H1 (cell line): ENCODE results near the gene CNOT8. TPM values are rescaled to one million over a fixed set of nuclear protein-coding genes. Genes with fewer than 3 reads are reported as not detected.

Experiments used
- CTCF ChIA-PET: fragments of 300-600 bp; sonication (Branson Sonifier 250); formaldehyde crosslinking; loops from one replicate; lab custom pipeline; 2021; ENCODE audit not compliant: partially characterized antibody; lab: Charles Lee
- POLR2A ChIA-PET: fragments of 300-600 bp; sonication (Branson Sonifier 250); formaldehyde crosslinking; loops from one replicate; lab custom pipeline; 2021; ENCODE audit warnings: inconsistent platforms; ENCODE audit not compliant: partially characterized antibody; lab: Charles Lee
- DNase-seq, 2 experiments: peaks; one replicate each; pipeline versions ENCODE4 v3.0.0 to v3.0.0-alpha.2; 2010 to 2022; ENCODE audit warnings: low spot score in 2 of 2, low read depth in 1 of 2, mixed read lengths in 1 of 2
- FAIRE-seq: peaks from 2 replicates; lab custom pipeline; 2011; peaks lifted over from hg19 to GRCh38; lab: Jason Lieb, UNC
- H2AFZ ChIP-seq: 2 replicates; pipeline ENCODE4 v1.8.1; 2012; ENCODE audit warnings: low read length, inconsistent platforms
- H2AK5ac ChIP-seq: 2 replicates; pipeline ENCODE4 v1.6.1; 2013; ENCODE audit warnings: low read depth, low read length
- H2BK120ac ChIP-seq: replicated peaks from 2 replicates; pipeline ENCODE3; 2013; ENCODE audit warnings: low read depth, low read length, inconsistent platforms
- H2BK12ac ChIP-seq: 2 replicates; pipeline ENCODE4 v1.6.1; 2013; ENCODE audit warnings: low read depth, low read length
- H2BK15ac ChIP-seq: 2 replicates; pipeline ENCODE4 v1.6.1; 2013; ENCODE audit warnings: low read length
- H2BK20ac ChIP-seq: 2 replicates; pipeline ENCODE4 v1.6.1; 2013; ENCODE audit warnings: low read length
- H2BK5ac ChIP-seq: 2 replicates; pipeline ENCODE4 v1.6.1; 2013; ENCODE audit warnings: low read depth, low read length
- H3K14ac ChIP-seq: 2 replicates; pipeline ENCODE4 v1.6.1; 2013; ENCODE audit warnings: inconsistent platforms; ENCODE audit not compliant: insufficient read length
- H3K18ac ChIP-seq: 2 replicates; pipeline ENCODE4 v1.6.1; 2013; ENCODE audit warnings: low read length; ENCODE audit errors: extremely low read depth
- H3K23ac ChIP-seq: 2 replicates; pipeline ENCODE4 v1.6.1; 2013; ENCODE audit warnings: inconsistent platforms; ENCODE audit not compliant: insufficient read length
- H3K23me2 ChIP-seq: 2 replicates; pipeline ENCODE4 v1.6.1; 2013; ENCODE audit warnings: low read depth, low read length
- H3K27ac ChIP-seq: 2 replicates; pipeline ENCODE4 v1.6.1; 2011; ENCODE audit warnings: low read depth, low read length, inconsistent platforms
- H3K27me3 ChIP-seq, 4 experiments: replicated peaks in 1 of 4; 1 replicate in 1 of 4; 2 replicates in 3 of 4; pipeline versions ENCODE4 v1.6.1 to v1.8.1; 2011 to 2013; ENCODE audit warnings: low read length in 3 of 4, mild to moderate bottlenecking in 3 of 4, inconsistent platforms in 2 of 4, mixed read lengths in 2 of 4, moderate library complexity in 1 of 4; ENCODE audit not compliant: control insufficient read depth in 3 of 4, insufficient read depth in 3 of 4; ENCODE audit errors: extremely low read depth in 1 of 4
- H3K36me3 ChIP-seq, 4 experiments: 2 replicates each; pipeline versions ENCODE4 v1.6.1 to v1.8.1; 2011 to 2013; ENCODE audit warnings: mild to moderate bottlenecking in 4 of 4, low read length in 3 of 4, moderate library complexity in 2 of 4, control low read depth in 1 of 4, inconsistent platforms in 1 of 4; ENCODE audit not compliant: insufficient read depth in 4 of 4, control insufficient read depth in 2 of 4
- H3K4ac ChIP-seq: replicated peaks from 2 replicates; pipeline ENCODE3; 2013; ENCODE audit warnings: low read length, low read depth, mixed read lengths, inconsistent platforms; ENCODE audit not compliant: insufficient read length
- H3K4me1 ChIP-seq, 4 experiments: replicated peaks in 1 of 4; 1 replicate in 1 of 4; 2 replicates in 3 of 4; pipeline versions ENCODE4 v1.6.1 to v1.8.1; 2011 to 2013; ENCODE audit warnings: low read length in 3 of 4, inconsistent platforms in 2 of 4, mixed read lengths in 1 of 4; ENCODE audit not compliant: insufficient read depth in 4 of 4, control insufficient read depth in 3 of 4
- H3K4me2 ChIP-seq, 2 experiments: 2 replicates each; pipeline versions ENCODE4 v1.6.1 to v1.8.1; 2011 to 2013; ENCODE audit warnings: low read depth in 2 of 2, low read length in 2 of 2, control low read depth in 1 of 2, inconsistent platforms in 1 of 2, mild to moderate bottlenecking in 1 of 2; ENCODE audit not compliant: insufficient read depth in 1 of 2
- H3K4me3 ChIP-seq, 4 experiments: fragments of 200-600, 300-600 bp in 1 of 4; sonication (generic), shearing (Covaris generic), sonication (Bioruptor Twin) in 1 of 4; 2 replicates each; pipeline versions ENCODE4 v1.5.1 to v1.8.1; 2011 to 2016; ENCODE audit warnings: low read length in 4 of 4, low read depth in 3 of 4, control low read depth in 2 of 4, inconsistent platforms in 2 of 4, mild to moderate bottlenecking in 2 of 4, mixed read lengths in 1 of 4, moderate library complexity in 1 of 4; ENCODE audit not compliant: insufficient read depth in 2 of 4; ENCODE audit errors: extremely low read depth in 1 of 4
- H3K56ac ChIP-seq: replicated peaks from 2 replicates; pipeline ENCODE3; 2013; ENCODE audit warnings: low read depth, mild to moderate bottlenecking, mixed read lengths, low read length, inconsistent platforms; ENCODE audit not compliant: insufficient read length
- H3K79me1 ChIP-seq: 2 replicates; pipeline ENCODE4 v1.6.1; 2013; ENCODE audit warnings: low read depth, low read length, control low read depth
- H3K79me2 ChIP-seq, 2 experiments: 2 replicates each; pipeline versions ENCODE4 v1.6.1 to v1.8.1; 2012 to 2013; ENCODE audit warnings: low read length in 2 of 2, mild to moderate bottlenecking in 2 of 2, inconsistent platforms in 1 of 2; ENCODE audit not compliant: insufficient read depth in 2 of 2, control insufficient read depth in 1 of 2
- H3K9ac ChIP-seq, 4 experiments: replicated peaks in 1 of 4; 1 replicate in 1 of 4; 2 replicates in 3 of 4; pipeline versions ENCODE4 v1.6.1 to v1.8.1; 2011 to 2013; ENCODE audit warnings: low read depth in 3 of 4, low read length in 3 of 4, control low read depth in 2 of 4, mild to moderate bottlenecking in 2 of 4, moderate library complexity in 2 of 4, inconsistent platforms in 1 of 4; ENCODE audit errors: extremely low read depth in 1 of 4
- H3K9me3 ChIP-seq, 2 experiments: 2 replicates each; pipeline versions ENCODE4 v1.6.1 to v1.8.1; 2012 to 2013; ENCODE audit warnings: mild to moderate bottlenecking in 2 of 2, moderate library complexity in 2 of 2, control low read depth in 1 of 2, inconsistent platforms in 1 of 2, low read depth in 1 of 2, low read length in 1 of 2, mixed read lengths in 1 of 2; ENCODE audit not compliant: insufficient read depth in 2 of 2
- H4K20me1 ChIP-seq, 2 experiments: replicated peaks in 1 of 2; 2 replicates each; pipeline versions ENCODE3 to v1.8.1; 2011 to 2013; ENCODE audit warnings: inconsistent platforms in 2 of 2, low read length in 2 of 2, mild to moderate bottlenecking in 1 of 2; ENCODE audit not compliant: insufficient read depth in 2 of 2, control insufficient read depth in 1 of 2
- H4K5ac ChIP-seq: 2 replicates; pipeline ENCODE4 v1.6.1; 2013; ENCODE audit warnings: low read length, low read depth, mixed read lengths, inconsistent platforms; ENCODE audit not compliant: insufficient read length
- H4K8ac ChIP-seq: 2 replicates; pipeline ENCODE4 v1.8.0; 2013; ENCODE audit warnings: mild to moderate bottlenecking, moderate library complexity, low read length, inconsistent platforms; ENCODE audit not compliant: insufficient read depth; ENCODE audit errors: extremely low read depth
- H4K91ac ChIP-seq: replicated peaks from 2 replicates; pipeline ENCODE3; 2013; ENCODE audit warnings: low read length, mixed read lengths, inconsistent platforms; ENCODE audit not compliant: insufficient read length
- CHD1 ChIP-seq: IDR thresholded peaks from 2 replicates; pipeline ENCODE4 v1.6.1; 2012; ENCODE audit warnings: low read depth, low read length, improper control_type of control experiment
- E2F6 ChIP-seq: IDR thresholded peaks from 2 replicates; pipeline ENCODE4 v1.6.1; 2012; ENCODE audit warnings: inconsistent platforms
- EGR1 ChIP-seq: IDR thresholded peaks from 2 replicates; pipeline ENCODE4 v1.6.1; 2011; ENCODE audit warnings: low read depth, low read length, borderline replicate concordance
- SP2 ChIP-seq: IDR thresholded peaks from 2 replicates; pipeline ENCODE4 v1.6.1; 2012; ENCODE audit warnings: mild to moderate bottlenecking, low read length, inconsistent platforms
- TAF7 ChIP-seq: optimal IDR thresholded peaks from 2 replicates; pipeline ENCODE3; 2011; ENCODE audit warnings: low read depth, mild to moderate bottlenecking, inconsistent platforms, low read length, moderate library complexity, borderline replicate concordance
- TCF12 ChIP-seq: IDR thresholded peaks from 2 replicates; pipeline ENCODE4 v1.6.1; 2011; ENCODE audit warnings: low read depth, mild to moderate bottlenecking, low read length
- WGBS, 2 experiments: shearing (Covaris generic) in 1 of 2; methylation state at CpG; one replicate each; pipeline versions ENCODE4 v1.1.6 to v1.1.7; 2013 to 2015; ENCODE audit warnings: low lambda C conversion rate in 2 of 2, mixed read lengths in 2 of 2, inconsistent platforms in 1 of 2, low coverage in 1 of 2, missing lambda C conversion rate in 1 of 2; ENCODE audit not compliant: insufficient replicate concordance in 2 of 2, insufficient coverage in 1 of 2, insufficient read length in 1 of 2; ENCODE audit errors: extremely low coverage in 1 of 2, missing lambda C conversion rate in 1 of 2; 5-methylcytosine and 5-hydroxymethylcytosine counted together
- polyA plus RNA-seq, 7 experiments: library from polyadenylated mRNA; depleted of rRNA in 3 of 7; stranded (reverse) in 5 of 7; unstranded in 2 of 7; fragments of >200 nt in 5 of 7; fragments of 200-250 nt in 2 of 7; gene quantifications; 1 replicate in 5 of 7; 2 replicates in 1 of 7; 4 replicates in 1 of 7; pipeline versions ENCODE4 v1.2.1 to v1.2.3, GENCODE V29; 2011 to 2013; ENCODE audit warnings: missing spikeins in 2 of 7, mixed read lengths in 2 of 7
- total RNA-seq: library from RNA; stranded (reverse); fragmentation: NEBNext Ultra II Directional; extraction: Animal tissue kit (Norgen Biotek cat#: 25700); gene quantifications from 2 replicates; pipeline ENCODE4 v1.2.1, GENCODE V29; 2021

Gene CNOT8
- total and polyA plus RNA-seq, 2 of the 8 experiments (the other 6 are each of a cell fraction or from before 2014, with no cell fraction given) = 36.4 to 62.9 TPM

GRCh38 chr5:154885439-154885838 lies 27.0 kb downstream of the CNOT8 start:
- ChIA-PET CTCF (interaction anchor here (1.0 to 2.3 kb wide), 3 partner anchors 9 to 31 kb away, joined by 3 to 5 read pairs (median 3); partner anchors contain the start of gene CNOT8), POLR2A (interaction anchor here (0.8 to 2.9 kb wide), 4 partner anchors 9 to 28 kb away, joined by 3 to 8 read pairs (median 5); partner anchors contain the start of gene CNOT8)
- no peak overlapping the region for H3K56ac ChIP-seq
- H3K27ac ChIP-seq = no peak overlapping the region
- no peaks in the 10 kb centered on the region for H3K9me3 ChIP-seq
- no peak for FAIRE-seq
- H3K79me1 ChIP-seq = no peaks in the 10 kb centered on the region
- H3K14ac ChIP-seq = no peak overlapping the region
- no peak overlapping the region for H4K8ac ChIP-seq
- H2BK120ac ChIP-seq = no peak overlapping the region
- H3K4ac ChIP-seq = no peak overlapping the region
- 96% methylated on average over 2 of the region's 2 CpGs; no CpG with 5 or more reads in 1 of the 2 experiments for WGBS, 2 experiments
- peaks cover 0 to 7% (median 0%) of the 10 kb centered on the region in 4 experiments; a peak in 1 of 7 replicates for H3K4me1 ChIP-seq
- no peak overlapping the region for H2AK5ac ChIP-seq
- H2BK5ac ChIP-seq = no peak overlapping the region
- no peak overlapping the region for H3K9ac ChIP-seq
- H3K27me3 ChIP-seq = no peaks in the 10 kb centered on the region
- H4K91ac ChIP-seq = no peak overlapping the region
- H2AFZ ChIP-seq = no peak overlapping the region
- H4K20me1 ChIP-seq = no peaks in the 10 kb centered on the region
- H2BK15ac ChIP-seq = no peak overlapping the region
- H3K18ac ChIP-seq = no peak overlapping the region
- H3K36me3 ChIP-seq = peaks cover 0 to 53% (median 21%) of the 10 kb centered on the region in 4 experiments
- DNase-seq = no peak
- no peak overlapping the region for H4K5ac ChIP-seq
- H2BK20ac ChIP-seq = no peak overlapping the region
- no peak overlapping the region for H2BK12ac ChIP-seq
- H3K4me2 ChIP-seq = no peak overlapping the region; a peak in 1 of 4 replicates
- TF ChIP-seq CHD1 (no peak), TCF12 (no peak), SP2 (no peak), E2F6 (no peak), EGR1 (no peak), TAF7 (no peak)
- no peaks in the 10 kb centered on the region for H3K23me2 ChIP-seq
- H3K23ac ChIP-seq = no peak overlapping the region
- no peaks in the 10 kb centered on the region; a peak in 1 of 4 replicates for H3K79me2 ChIP-seq
- H3K4me3 ChIP-seq = no peak overlapping the region
